HCT116 (cell line): ENCODE data around the gene RMDN3. TPM values are rescaled to one million over a fixed set of nuclear protein-coding genes. Genes with fewer than 3 reads are reported as not detected.

ENCODE experiments used
- ATAC-seq: fragments of 200-7000 bp; cut with Tn5 transposase; 2 replicates; pipeline ENCODE4 v1.9.1; 2020; ENCODE audit warnings: mild to moderate bottlenecking, moderate library complexity
- BruUV-seq: library from RNA; stranded (reverse); fragments of 400-500 nt; replicated peaks from 2 replicates; lab custom pipeline; 2021; lab: Mats Ljungman, UMichigan
- CTCF ChIA-PET: fragments of 300-600 bp; sonication (Branson Sonifier 250); formaldehyde crosslinking; loops from one replicate; lab custom pipeline; 2021; ENCODE audit warnings: antibody characterized with exemption; lab: Charles Lee
- POLR2A ChIA-PET: fragments of 300-600, 350-600 bp; sonication (Branson Sonifier 250); formaldehyde crosslinking; loops from one replicate; lab custom pipeline; 2021; ENCODE audit warnings: antibody characterized with exemption; lab: Charles Lee
- RAD21 ChIA-PET, 2 experiments: fragments of 300-600 bp; sonication (Branson Sonifier 250); formaldehyde crosslinking; loops; one replicate each; lab custom pipeline; 2023; ENCODE audit warnings: low total read pairs in 2 of 2; ENCODE audit not compliant: uncharacterized antibody in 2 of 2, unreplicated experiment in 2 of 2, low non-redundant PET in 1 of 2; lab: Charles Lee
- DNase-seq: peaks from one replicate; pipeline ENCODE4 v3.0.0-alpha.2; 2010; ENCODE audit warnings: low read depth, low spot score
- H2AFZ ChIP-seq: fragments of 200-600 bp; shearing (Covaris generic), sonication (generic); 2 replicates; pipeline ENCODE4 v1.6.1; 2017; ENCODE audit warnings: low read depth, mixed run types, mixed read lengths, antibody characterized with exemption, low read length; ENCODE audit not compliant: poor library complexity, severe bottlenecking
- H3K27ac ChIP-seq: 2 replicates; pipeline ENCODE4 v1.5.1; 2012; ENCODE audit warnings: low read depth, low read length
- H3K27me3 ChIP-seq: fragments of 200-600 bp; sonication (generic); 2 replicates; pipeline ENCODE4 v1.6.1; 2016; ENCODE audit warnings: mixed run types, low read length, mixed read lengths; ENCODE audit not compliant: insufficient read depth
- H3K36me3 ChIP-seq, 2 experiments: fragments of 200-500 bp in 1 of 2; fragments of 200-600 bp in 1 of 2; sonication (Bioruptor generic) in 1 of 2; sonication (generic) in 1 of 2; 2 replicates each; pipeline versions ENCODE4 v1.5.1 to v1.6.1; 2014 to 2016; ENCODE audit warnings: low read length in 2 of 2, inconsistent platforms in 1 of 2, mixed read lengths in 1 of 2, mixed run types in 1 of 2; ENCODE audit not compliant: insufficient read depth in 2 of 2, control insufficient read depth in 1 of 2
- H3K4me1 ChIP-seq, 2 experiments: fragments of 200-600 bp in 1 of 2; sonication (generic) in 1 of 2; 2 replicates each; pipeline versions ENCODE4 v1.5.1 to v1.6.1; 2012 to 2017; ENCODE audit warnings: low read length in 2 of 2, inconsistent platforms in 1 of 2, mild to moderate bottlenecking in 1 of 2, mixed read lengths in 1 of 2, mixed run types in 1 of 2, moderate library complexity in 1 of 2; ENCODE audit not compliant: insufficient read depth in 2 of 2, control insufficient read depth in 1 of 2
- H3K4me2 ChIP-seq: fragments of 200-600 bp; sonication (generic); 2 replicates; pipeline ENCODE4 v1.6.1; 2017; ENCODE audit warnings: mixed run types, low read length, mixed read lengths
- H3K4me3 ChIP-seq, 2 experiments: fragments of 200-600 bp in 1 of 2; sonication (generic) in 1 of 2; replicated peaks in 1 of 2; 2 replicates each; pipeline ENCODE4 v1.5.1; 2011 to 2016; ENCODE audit warnings: low read length in 2 of 2, control low read depth in 1 of 2, low read depth in 1 of 2, mild to moderate bottlenecking in 1 of 2, mixed read lengths in 1 of 2, mixed run types in 1 of 2
- H3K79me2 ChIP-seq: fragments of 200-600 bp; sonication (generic); 2 replicates; pipeline ENCODE4 v1.6.1; 2017; ENCODE audit warnings: mild to moderate bottlenecking, mixed run types, low read length, moderate library complexity, mixed read lengths; ENCODE audit not compliant: insufficient read depth
- H3K9ac ChIP-seq: fragments of 200-600 bp; sonication (generic); 2 replicates; pipeline ENCODE4 v1.6.1; 2016; ENCODE audit warnings: low read length, mixed read lengths
- H3K9me2 ChIP-seq: fragments of 200-600 bp; sonication (generic), shearing (Covaris generic); 2 replicates; pipeline ENCODE4 v1.6.1; 2017; ENCODE audit warnings: mixed run types, mild to moderate bottlenecking, moderate library complexity; ENCODE audit not compliant: insufficient read depth
- H3K9me3 ChIP-seq, 2 experiments: fragments of 200-500 bp in 1 of 2; fragments of 200-600 bp in 1 of 2; sonication (Bioruptor generic) in 1 of 2; sonication (generic) in 1 of 2; 2 replicates each; pipeline ENCODE4 v1.6.1; 2014 to 2017; ENCODE audit warnings: low read length in 2 of 2, mixed read lengths in 2 of 2, inconsistent platforms in 1 of 2, low read depth in 1 of 2, mild to moderate bottlenecking in 1 of 2, mixed run types in 1 of 2, moderate library complexity in 1 of 2; ENCODE audit not compliant: control insufficient read depth in 1 of 2, insufficient read depth in 1 of 2
- H4K20me1 ChIP-seq: fragments of 200-600 bp; sonication (generic), shearing (Covaris generic); 2 replicates; pipeline ENCODE4 v1.6.1; 2017; ENCODE audit warnings: mixed run types, mild to moderate bottlenecking, moderate library complexity; ENCODE audit not compliant: insufficient read depth
- CEBPB ChIP-seq: IDR thresholded peaks from 2 replicates; pipeline ENCODE4 v1.6.1; 2012; ENCODE audit warnings: low read depth
- EGR1 ChIP-seq: IDR thresholded peaks from 2 replicates; pipeline ENCODE4 v1.6.1; 2012; ENCODE audit warnings: low read depth
- ELF1 ChIP-seq: IDR thresholded peaks from 2 replicates; pipeline ENCODE4 v1.6.1; 2012; ENCODE audit warnings: low read depth, borderline replicate concordance
- EZH2 ChIP-seq: fragments of 200-600 bp; sonication (generic); IDR thresholded peaks from 2 replicates; pipeline ENCODE4 v1.6.1; 2017; ENCODE audit warnings: antibody characterized with exemption, mixed run types
- POLR2A ChIP-seq: IDR thresholded peaks from 2 replicates; pipeline ENCODE4 v1.7.0; 2011; ENCODE audit warnings: borderline replicate concordance; ENCODE audit not compliant: insufficient read depth, insufficient read length; ENCODE audit errors: extremely low read depth
- SIN3A ChIP-seq: IDR thresholded peaks from 2 replicates; pipeline ENCODE4 v1.6.1; 2012; ENCODE audit warnings: low read depth
- SP1 ChIP-seq: IDR thresholded peaks from 2 replicates; pipeline ENCODE4 v1.6.1; 2012; ENCODE audit warnings: low read depth
- TCF7L2 ChIP-seq: IDR thresholded peaks from 2 replicates; pipeline ENCODE4 v1.7.0; 2011; ENCODE audit warnings: borderline replicate concordance, inconsistent platforms; ENCODE audit not compliant: insufficient read depth, insufficient read length; ENCODE audit errors: extremely low read depth
- intact Hi-C: fragments of 100-400 bp; cut with micrococcal nuclease; formaldehyde crosslinking; loops from 2 replicates; pipeline ENCODE4 v1.10.0; 2022
- total RNA-seq: library from RNA; stranded (reverse); gene quantifications from one replicate; pipeline ENCODE4 v1.2.1, GENCODE V29; 2021; ENCODE audit not compliant: unreplicated experiment
- TF ChIP-seq, protein P1 (sequence below), 3 experiments: fragments of 200-600 bp in 1 of 3; sonication (generic) in 1 of 3; IDR thresholded peaks in 2 of 3; conservative IDR thresholded peaks in 1 of 3; 2 replicates each; pipeline ENCODE4 v1.5.1; 2012 to 2017; ENCODE audit warnings: low read depth in 2 of 3, low read length in 2 of 3, antibody characterized with exemption in 1 of 3, borderline replicate concordance in 1 of 3, control low read depth in 1 of 3, mild to moderate bottlenecking in 1 of 3, mixed read lengths in 1 of 3, mixed run types in 1 of 3, moderate library complexity in 1 of 3; ENCODE audit not compliant: insufficient read depth in 1 of 3
- TF ChIP-seq, protein P2 (sequence below): IDR thresholded peaks from 2 replicates; pipeline ENCODE4 v1.6.1; 2012
- TF ChIP-seq, protein P3 (sequence below): IDR thresholded peaks from 2 replicates; pipeline ENCODE4 v1.6.1; 2012; ENCODE audit warnings: low read depth
- TF ChIP-seq, protein P4 (sequence below): IDR thresholded peaks from 2 replicates; pipeline ENCODE4 v1.6.1; 2012

Gene RMDN3
- total RNA-seq, 1 experiment from 2014 or later, result 21.5 TPM

GRCh38 chr15:40736575-40736974 lies 18.5 kb downstream of the RMDN3 start:
- RAD21 ChIA-PET, result no interaction called here
- no peak overlapping the region for H3K4me2 ChIP-seq
- no peaks in the 10 kb centered on the region for H3K4me1 ChIP-seq
- no peaks in the 10 kb centered on the region for H3K27me3 ChIP-seq
- TF ChIP-seq TCF7L2 (no peak), CEBPB (no peak), EZH2 (no peak)
- no peak overlapping the region for H3K27ac ChIP-seq
- no peaks in the 10 kb centered on the region for H4K20me1 ChIP-seq
- intact Hi-C loops, result no loop called here
- POLR2A ChIA-PET, result no interaction called here
- CTCF ChIA-PET, result no interaction called here
- no peak for ATAC-seq
- H2AFZ ChIP-seq, result no peak overlapping the region
- H3K9me2 ChIP-seq, result no peaks in the 10 kb centered on the region
- peaks cover 30 to 43% of the 10 kb centered on the region in 2 experiments for H3K36me3 ChIP-seq
- DNase-seq, result no peak
- no peaks in the 10 kb centered on the region for H3K9me3 ChIP-seq
- H3K4me3 ChIP-seq, result no peak overlapping the region
- H3K79me2 ChIP-seq, result no peaks in the 10 kb centered on the region
- H3K9ac ChIP-seq, result no peak overlapping the region
- no TSS peak for BruUV-seq

GRCh38 chr15:40731034-40731433 lies 24.0 kb downstream of the RMDN3 start:
- H3K27ac ChIP-seq, result no peak overlapping the region
- RAD21 ChIA-PET, result no interaction called here
- no peak overlapping the region for H2AFZ ChIP-seq
- TF ChIP-seq POLR2A (no peak), SIN3A (no peak), SP1 (no peak), ELF1 (no peak), EGR1 (no peak), TCF7L2 (no peak)
- TF ChIP-seq, protein P1, sequence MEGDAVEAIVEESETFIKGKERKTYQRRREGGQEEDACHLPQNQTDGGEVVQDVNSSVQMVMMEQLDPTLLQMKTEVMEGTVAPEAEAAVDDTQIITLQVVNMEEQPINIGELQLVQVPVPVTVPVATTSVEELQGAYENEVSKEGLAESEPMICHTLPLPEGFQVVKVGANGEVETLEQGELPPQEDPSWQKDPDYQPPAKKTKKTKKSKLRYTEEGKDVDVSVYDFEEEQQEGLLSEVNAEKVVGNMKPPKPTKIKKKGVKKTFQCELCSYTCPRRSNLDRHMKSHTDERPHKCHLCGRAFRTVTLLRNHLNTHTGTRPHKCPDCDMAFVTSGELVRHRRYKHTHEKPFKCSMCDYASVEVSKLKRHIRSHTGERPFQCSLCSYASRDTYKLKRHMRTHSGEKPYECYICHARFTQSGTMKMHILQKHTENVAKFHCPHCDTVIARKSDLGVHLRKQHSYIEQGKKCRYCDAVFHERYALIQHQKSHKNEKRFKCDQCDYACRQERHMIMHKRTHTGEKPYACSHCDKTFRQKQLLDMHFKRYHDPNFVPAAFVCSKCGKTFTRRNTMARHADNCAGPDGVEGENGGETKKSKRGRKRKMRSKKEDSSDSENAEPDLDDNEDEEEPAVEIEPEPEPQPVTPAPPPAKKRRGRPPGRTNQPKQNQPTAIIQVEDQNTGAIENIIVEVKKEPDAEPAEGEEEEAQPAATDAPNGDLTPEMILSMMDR (IDR thresholded peaks at IDR 0.05 in 2 of 3, conservative IDR thresholded peaks at IDR 0.05 in 1 of 3; ENCODE audit: borderline replicate concordance in 1 of 3, insufficient read depth in 1 of 3, low read depth in 2 of 3, low read length in 2 of 3), result no peak
- TF ChIP-seq, protein P2, sequence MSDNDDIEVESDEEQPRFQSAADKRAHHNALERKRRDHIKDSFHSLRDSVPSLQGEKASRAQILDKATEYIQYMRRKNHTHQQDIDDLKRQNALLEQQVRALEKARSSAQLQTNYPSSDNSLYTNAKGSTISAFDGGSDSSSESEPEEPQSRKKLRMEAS, result no peak
- TF ChIP-seq, protein P3, sequence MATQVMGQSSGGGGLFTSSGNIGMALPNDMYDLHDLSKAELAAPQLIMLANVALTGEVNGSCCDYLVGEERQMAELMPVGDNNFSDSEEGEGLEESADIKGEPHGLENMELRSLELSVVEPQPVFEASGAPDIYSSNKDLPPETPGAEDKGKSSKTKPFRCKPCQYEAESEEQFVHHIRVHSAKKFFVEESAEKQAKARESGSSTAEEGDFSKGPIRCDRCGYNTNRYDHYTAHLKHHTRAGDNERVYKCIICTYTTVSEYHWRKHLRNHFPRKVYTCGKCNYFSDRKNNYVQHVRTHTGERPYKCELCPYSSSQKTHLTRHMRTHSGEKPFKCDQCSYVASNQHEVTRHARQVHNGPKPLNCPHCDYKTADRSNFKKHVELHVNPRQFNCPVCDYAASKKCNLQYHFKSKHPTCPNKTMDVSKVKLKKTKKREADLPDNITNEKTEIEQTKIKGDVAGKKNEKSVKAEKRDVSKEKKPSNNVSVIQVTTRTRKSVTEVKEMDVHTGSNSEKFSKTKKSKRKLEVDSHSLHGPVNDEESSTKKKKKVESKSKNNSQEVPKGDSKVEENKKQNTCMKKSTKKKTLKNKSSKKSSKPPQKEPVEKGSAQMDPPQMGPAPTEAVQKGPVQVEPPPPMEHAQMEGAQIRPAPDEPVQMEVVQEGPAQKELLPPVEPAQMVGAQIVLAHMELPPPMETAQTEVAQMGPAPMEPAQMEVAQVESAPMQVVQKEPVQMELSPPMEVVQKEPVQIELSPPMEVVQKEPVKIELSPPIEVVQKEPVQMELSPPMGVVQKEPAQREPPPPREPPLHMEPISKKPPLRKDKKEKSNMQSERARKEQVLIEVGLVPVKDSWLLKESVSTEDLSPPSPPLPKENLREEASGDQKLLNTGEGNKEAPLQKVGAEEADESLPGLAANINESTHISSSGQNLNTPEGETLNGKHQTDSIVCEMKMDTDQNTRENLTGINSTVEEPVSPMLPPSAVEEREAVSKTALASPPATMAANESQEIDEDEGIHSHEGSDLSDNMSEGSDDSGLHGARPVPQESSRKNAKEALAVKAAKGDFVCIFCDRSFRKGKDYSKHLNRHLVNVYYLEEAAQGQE, result no peak
- TF ChIP-seq, protein P4, sequence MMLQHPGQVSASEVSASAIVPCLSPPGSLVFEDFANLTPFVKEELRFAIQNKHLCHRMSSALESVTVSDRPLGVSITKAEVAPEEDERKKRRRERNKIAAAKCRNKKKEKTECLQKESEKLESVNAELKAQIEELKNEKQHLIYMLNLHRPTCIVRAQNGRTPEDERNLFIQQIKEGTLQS, result no peak
- no peaks in the 10 kb centered on the region for H3K79me2 ChIP-seq
- H4K20me1 ChIP-seq, result no peaks in the 10 kb centered on the region
- H3K4me2 ChIP-seq, result no peak overlapping the region
- H3K36me3 ChIP-seq, result peaks cover 30 to 35% of the 10 kb centered on the region in 2 experiments
- no peak for ATAC-seq
- no peak for DNase-seq
- no peak overlapping the region for H3K4me3 ChIP-seq
- BruUV-seq, result no TSS peak
- no peaks in the 10 kb centered on the region for H3K9me2 ChIP-seq
- H3K4me1 ChIP-seq, result peaks cover 3 to 4% of the 10 kb centered on the region in 2 experiments; a peak in 3 of 4 replicates
- intact Hi-C loops, result no loop called here
- CTCF ChIA-PET, result interaction anchor here (0.7 kb wide), 1 partner anchor 13 kb away, joined by 3 read pairs; no protein-coding TSS in a partner anchor
- no peaks in the 10 kb centered on the region for H3K27me3 ChIP-seq
- no peaks in the 10 kb centered on the region for H3K9me3 ChIP-seq
- H3K9ac ChIP-seq, result no peak overlapping the region
- POLR2A ChIA-PET, result no interaction called here
